ENCODE data around the gene GK2.

GK2 gene

DNA sequence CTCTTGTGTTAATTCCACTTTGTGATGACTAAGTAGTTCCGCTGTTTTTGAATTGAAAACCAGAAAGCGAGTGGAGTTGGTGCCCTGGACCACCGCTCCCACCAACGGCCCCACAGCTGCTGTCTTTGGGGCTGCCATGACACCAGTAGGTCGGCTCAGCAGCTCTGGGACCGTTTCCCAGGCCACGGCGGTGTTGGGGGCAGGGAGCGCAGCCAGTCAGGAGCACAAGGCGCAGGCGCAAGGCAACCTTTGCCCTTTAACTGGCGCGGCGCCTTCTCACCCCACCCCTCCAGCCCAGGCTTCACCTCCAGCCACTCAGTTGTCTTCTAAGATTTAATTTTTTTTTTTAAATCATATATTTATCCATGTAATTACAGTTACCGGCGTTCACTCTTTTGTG, at the start of gene GK2:
Gene GK2 (minus strand): TSS at position 166 of the 400 bp plus-strand sequence. CDS start 28 bp downstream, at position 138.
- no peak for DNase-seq (ENCODE audit: low read depth in 2 of 2)

DNA sequence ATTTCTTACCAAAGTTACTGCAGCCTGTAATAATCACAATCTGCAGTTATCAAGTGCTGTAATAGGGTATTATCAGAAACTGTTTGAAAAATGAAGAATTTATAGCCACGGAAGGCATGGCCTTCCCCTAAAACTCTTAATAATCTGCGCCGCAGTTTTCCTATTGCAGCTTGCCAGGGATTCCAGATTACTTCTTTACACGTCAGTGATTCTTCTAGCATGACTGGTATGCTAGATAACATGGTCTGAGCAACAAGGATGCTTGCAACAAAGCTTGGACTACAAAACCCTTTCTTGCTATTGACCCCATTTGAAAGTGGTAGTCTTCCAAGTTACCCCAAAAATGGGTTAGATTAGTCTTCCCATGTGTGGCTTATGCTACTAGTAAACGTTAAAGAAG, 47.2 kb upstream of the GK2 start:
- no peak for DNase-seq (ENCODE audit: low read depth in 2 of 2)

DNA sequence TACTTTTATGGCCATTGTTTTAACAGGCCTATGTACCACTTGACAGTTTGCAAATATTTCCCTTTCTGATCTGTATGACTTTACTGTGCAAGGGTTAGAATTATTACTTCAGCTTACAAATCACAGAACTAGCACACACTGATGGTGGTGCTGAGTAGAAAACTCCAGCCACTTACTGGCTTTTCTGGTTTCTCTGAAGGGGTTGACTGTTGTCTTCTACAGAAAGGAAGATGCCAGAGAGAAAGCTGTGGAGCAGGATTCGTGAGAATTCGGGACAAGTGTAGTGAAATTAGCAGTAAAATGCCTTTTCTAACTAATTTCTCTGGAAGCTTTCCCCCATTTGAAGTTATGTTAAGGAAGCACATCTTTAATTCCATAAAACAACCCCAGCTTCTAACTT, 46.6 kb upstream of the GK2 start:
- no peak for DNase-seq (ENCODE audit: low read depth in 2 of 2)

DNA sequence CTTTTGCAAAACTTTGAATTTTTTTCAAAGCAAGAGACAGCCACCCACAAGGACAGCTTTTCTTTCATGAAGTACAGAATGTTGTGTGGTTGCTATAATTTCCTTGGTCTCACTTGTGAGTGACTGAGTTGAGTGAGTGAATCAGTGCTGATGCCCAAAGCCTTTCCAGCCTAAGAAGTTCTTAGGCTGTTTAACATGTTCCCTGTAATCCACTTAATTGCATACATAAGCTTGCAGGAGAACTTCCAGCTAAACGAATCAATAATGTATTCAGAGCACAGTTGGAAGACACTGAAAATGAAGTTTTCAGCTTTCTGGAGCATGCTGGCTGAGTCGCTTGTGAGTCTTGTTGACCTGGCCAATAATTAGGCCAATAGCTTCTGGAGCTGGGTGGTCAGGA, 42.0 kb upstream of the GK2 start:
- DNase-seq (ENCODE audit: low read depth in 2 of 2) = no peak

DNA sequence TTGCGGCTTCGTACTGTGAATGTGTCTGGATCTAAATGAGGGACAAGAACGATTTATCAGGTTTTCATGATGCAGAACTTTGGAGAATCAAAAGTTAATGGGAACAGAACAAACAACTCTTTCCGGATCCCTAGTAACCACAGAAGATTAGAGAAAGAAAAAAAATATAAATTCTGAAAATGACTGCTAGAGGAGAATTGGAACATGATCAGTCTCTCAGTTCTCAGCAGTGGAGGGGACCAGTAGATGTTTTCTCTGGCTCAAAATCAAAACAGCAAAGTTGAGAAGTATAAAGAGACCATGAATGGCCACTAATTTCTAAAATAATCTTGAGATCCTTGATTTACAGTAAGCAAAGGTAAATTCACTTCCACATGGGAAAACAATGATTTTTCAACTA, 38.1 kb upstream of the GK2 start:
- no peak for DNase-seq (ENCODE audit: low read depth in 2 of 2)

DNA sequence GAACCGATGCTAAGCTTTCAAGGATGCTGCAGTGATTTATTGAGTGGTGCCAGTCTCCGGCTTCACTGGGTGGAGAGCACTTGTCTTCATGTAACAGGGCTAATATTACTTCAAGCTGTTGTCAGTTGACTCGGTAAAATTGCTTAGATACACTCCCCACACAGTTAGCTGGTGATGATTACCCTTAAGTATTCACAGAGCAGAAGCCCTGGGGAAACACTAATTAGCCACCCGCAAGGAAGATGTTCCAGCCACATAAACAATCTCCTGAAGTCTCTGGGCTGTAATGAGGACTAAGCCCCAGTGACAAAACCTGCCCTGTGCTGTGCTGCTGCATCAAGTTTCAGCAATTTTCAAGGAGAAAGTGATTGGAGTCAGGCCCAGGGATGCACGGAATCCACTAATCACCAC, 37.3 kb upstream of the GK2 start:
- DNase-seq (ENCODE audit: low read depth in 2 of 2) = no peak

DNA sequence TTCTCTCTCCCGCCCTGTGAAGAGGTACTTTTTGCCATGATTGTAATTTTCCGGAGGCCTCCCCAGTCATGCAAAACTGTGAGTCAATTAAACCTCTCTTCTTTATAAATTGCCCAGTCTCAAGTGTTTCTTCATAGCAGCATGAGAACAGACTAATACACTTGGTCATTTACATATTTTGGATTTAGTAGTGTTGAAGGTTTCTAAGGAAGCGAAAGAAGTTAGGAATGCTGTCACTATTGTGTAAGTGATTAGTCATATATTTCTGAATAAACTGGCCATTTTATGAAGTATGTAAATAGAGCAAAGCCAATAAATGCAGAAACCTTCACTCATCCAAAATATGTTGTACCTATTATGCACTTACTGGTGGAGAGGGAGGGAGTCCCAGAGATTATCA, 34.4 kb upstream of the GK2 start:
- DNase-seq (ENCODE audit: low read depth in 2 of 2) = no peak

DNA sequence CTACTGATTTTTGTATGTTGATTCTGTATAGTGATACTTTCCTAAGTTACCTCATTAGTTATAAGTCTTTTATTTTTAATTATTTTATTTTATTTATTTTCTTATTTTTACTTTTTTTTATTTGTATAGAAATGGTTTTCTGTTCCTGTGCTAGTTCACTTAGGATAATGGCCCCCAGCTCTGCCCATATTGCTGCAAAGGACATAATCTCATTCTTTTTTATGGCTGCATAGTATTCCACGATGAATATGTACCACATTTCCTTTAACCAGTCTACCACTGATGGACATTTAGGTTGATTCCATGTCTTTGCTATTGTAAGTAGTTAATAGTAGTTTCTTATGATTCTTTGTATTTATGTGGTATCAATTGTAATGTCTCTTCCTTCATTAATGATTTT, 31.5 kb upstream of the GK2 start:
- DNase-seq (ENCODE audit: low read depth in 2 of 2) = no peak

DNA sequence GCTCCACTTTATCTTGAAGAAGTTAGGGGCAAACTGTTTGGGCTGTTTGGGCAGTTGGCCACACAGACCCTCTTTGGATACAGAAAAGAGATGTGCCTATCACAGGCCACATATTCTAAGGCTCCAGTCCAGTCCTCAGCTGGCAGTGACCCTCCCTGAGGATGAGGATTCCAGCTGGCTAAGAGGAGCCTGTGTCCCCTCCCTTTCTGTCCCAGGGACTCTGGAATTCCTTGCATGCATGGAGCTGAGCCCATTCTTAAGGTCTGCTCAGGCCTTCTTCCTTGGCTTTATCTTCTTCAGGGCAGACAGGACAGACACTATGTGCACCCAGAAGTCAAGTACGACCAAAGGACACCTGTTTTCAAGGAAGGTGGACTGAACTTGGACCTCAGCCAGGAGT, 23.8 kb upstream of the GK2 start:
- no peak for DNase-seq (ENCODE audit: low read depth in 2 of 2)

DNA sequence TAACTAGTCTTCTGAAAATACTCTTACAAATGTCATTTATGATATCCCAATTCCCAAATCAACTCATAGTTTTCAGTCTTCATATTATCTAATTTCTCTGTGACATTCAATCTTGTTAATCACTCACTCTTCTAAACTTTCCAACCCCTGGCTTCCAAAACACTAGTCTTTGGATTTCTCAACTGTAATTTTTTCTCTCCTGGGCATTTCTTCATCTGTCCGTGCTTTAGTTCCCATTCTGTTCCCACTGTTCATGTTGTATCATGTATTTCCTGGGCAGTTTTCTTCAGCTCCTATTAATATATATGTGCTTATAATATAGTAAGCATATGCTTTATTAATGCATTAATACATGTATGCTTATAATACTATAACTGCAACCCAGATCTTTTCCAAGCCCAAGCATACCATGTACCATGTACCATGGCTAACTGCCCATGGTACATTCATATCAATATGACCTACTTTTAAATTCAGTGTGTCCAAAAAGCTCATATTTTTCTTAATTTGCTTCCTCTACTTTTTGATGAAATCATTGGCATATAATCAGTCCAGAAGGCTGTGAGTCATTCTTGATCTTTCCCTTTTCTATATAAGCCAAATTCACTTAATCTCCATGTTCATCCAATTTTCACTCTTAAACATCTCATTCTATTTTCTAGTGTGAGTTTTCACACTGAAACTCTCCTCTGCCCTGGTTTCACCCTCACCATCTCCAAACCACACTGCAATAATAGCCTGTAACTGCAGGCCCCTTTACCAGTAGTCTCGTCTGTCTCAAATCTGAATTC, 21.3 kb upstream of the GK2 start:
- no peak for DNase-seq (ENCODE audit: low read depth in 2 of 2)

DNA sequence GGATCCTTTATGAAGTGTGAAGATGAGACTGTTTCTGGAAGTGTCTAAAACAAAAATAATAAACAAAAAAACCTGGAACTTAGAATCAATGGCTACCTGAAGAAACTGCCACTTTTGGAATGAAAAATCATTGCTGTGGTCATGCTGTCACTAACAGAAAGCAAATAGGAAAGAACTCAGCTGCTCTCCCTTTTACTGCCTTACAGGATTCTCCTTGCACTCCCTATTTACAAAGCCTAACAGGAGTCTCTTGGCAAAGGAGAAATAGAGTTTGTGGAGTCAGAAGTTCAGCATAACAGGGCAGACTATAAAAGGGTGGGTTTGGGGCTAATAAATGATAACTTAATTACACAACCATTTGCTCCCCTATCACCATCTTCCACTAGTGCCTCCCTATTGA, 19.0 kb upstream of the GK2 start:
- no peak for DNase-seq (ENCODE audit: low read depth in 2 of 2)

DNA sequence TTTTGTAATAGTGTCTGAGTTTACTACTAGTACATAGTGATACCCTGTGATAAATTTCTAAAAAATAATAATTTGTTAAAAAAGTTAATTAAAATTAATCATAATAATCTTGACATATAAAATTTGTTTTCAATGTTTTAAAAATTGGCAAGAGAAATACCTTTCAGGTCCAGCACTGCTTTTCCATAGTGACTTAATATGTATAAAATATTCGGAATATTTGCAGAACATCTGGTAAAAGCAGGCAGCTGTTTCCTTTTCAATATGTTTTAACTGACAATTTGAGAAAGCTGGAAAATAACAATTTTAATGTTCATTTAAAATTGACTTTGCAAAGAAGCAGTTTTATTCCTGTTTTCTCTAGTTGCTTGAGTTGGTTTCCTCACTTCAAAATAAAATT, 17.6 kb upstream of the GK2 start:
- DNase-seq (ENCODE audit: low read depth in 2 of 2) = no peak

DNA sequence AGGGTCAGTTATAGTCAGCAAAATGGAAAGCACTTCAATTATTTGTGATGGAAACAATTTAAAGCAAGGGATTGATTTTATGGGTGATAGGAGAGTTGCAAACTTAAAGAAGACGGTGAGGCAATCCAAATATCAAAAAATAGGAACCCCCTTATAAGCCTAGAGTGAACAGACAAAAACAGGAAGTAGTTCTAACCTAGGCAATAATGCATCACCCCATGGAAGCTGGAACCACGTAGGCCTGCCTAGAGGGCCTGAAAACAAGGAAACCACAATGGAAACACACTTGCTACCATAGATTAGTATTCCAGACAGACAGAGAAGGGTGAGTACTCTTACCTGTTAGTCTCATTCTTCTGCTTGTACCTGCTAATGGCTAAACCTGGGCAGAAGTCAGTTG, 13.5 kb upstream of the GK2 start:
- no peak for DNase-seq (ENCODE audit: low read depth in 2 of 2)

DNA sequence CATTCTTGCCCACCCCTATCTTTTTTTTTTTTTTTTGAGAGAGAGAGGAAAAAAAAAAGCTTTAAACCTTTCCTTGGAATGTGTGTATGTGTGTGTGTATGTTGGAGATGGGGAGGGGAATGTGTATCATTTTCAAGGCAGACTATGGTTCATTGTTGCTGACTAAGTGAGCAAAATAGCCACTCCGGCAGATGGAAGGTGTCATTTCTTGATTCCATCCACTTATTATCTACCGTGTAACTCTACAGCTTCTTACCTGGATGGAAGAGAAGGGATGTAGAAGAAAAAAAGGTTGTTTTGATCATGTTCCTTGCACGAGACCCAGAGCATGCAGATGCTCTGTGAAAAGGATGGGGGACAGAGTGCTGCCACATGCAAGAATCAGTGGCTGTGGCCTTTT, 5.9 kb upstream of the GK2 start:
- DNase-seq (ENCODE audit: low read depth in 2 of 2) = no peak

DNA sequence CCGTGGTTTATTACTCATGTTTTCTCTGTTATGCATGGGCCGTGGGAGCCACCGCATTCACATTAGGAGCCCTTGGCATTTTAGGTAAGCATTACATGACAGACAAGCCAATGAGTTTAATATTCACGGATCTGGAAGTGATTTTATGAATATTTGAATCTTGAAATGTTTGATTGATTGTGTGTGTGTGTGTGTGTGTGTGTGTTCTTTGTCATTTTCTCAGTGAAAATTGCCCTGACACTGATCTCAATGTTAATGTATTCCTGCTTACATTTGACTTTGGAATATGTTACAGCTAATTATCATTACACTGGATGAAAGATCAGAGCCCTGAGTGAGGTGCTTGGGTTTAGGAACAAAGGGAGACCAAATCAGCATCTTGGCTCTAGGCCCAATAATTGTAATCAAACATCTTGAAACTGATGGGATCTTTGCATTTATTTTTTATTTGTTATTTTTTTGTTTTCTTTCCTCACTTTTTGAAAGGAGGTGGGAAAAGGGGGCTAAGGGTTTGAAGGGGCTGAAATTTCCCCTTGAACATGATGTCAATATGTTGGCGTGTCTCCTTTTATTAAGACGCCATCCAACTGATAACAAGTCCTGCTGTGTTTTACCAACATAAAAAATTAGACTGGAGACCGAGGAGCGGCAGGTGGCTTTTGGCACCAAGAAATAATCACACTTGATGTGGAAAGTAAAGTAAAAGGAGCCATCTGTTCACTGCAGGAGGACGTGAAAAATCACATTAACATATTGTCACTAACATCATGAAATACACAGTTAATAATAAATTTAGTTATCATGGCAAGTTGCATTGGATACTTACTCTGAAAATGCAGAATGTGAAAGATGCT, 5.2 kb upstream of the GK2 start:
- DNase-seq (ENCODE audit: low read depth in 2 of 2) = no peak

DNA sequence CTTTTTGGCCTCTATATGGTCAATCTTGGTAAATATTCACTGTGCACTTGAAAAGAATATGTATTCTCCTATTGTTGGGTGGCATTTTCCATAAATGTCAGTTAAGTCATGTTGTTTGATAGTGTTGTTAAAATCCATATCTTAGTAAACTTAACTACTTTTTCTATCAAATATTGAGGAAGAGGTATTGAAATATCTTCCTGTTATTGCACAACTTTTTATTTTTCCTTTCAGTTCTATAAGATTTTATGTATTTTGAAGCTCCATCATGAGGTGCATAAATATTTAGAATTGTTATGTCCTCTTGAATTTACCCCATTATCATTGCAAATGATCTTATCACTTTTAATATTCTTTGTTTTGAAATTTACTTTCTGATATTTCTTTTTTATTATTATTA, 3.4 kb downstream of the GK2 start:
- DNase-seq (ENCODE audit: low read depth in 2 of 2) = no peak

DNA sequence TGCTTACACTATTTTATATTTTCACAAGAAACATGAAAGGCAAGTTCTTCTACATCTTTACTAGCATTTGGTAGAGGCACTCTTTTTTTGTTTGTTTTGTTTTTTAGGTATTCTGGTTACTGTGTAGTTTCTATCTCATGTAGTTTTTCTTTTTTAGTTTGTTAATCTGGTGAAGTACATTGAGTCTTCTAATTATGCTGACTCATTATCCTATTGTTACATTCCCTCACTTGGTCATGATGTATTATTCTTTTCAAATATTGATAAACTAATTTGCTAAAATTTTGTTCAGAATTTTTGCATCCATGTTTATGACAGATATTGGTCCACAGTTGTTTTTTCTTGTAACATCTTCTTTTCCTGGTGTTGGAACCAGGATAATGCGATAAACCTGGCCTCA, 4.7 kb downstream of the GK2 start:
- DNase-seq (ENCODE audit: low read depth in 2 of 2) = no peak

DNA sequence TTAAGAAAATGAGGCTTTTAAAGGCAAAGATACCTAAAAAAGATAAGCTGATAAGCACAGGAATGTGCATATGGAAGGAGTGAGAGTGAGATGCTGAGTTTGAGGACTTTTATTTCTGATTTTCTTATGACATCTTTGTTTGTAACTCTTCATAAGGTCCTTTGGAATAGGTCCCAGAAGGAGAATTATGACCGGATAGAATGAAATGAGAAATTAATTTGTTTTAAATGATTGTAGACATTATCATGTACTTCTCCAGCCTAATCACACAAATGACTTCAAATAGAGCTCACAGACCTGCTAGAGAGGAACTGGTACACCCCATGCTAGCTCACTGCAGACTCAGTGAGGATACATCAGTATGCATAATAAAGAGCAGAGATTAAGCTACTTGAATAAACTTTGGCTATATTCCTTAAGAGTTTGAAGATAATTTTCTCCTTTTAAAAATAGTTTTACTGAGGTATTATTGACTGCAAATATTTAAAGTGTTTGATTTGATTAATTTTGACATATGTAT, 5.6 kb downstream of the GK2 start:
- no peak for DNase-seq (ENCODE audit: low read depth in 2 of 2)

DNA sequence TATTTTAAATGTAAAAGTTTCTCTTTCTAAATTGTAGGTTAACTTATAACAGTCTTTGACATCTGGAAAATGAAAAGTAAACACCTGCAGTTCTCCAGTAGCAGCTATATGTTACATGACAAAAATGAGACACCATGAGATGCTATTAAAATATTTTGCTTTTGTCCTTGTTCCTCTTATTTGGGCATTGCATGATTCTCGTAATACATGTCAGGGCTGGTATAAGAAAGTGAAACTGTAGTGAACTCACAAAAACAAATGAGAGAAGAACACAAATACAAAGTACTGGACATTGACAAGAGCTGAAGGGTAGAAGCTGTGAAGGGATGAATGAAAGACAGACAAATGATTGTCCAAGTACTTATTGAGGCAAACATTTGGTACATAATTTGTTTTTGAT, 9.0 kb downstream of the GK2 start:
- DNase-seq (ENCODE audit: low read depth in 2 of 2) = no peak

DNA sequence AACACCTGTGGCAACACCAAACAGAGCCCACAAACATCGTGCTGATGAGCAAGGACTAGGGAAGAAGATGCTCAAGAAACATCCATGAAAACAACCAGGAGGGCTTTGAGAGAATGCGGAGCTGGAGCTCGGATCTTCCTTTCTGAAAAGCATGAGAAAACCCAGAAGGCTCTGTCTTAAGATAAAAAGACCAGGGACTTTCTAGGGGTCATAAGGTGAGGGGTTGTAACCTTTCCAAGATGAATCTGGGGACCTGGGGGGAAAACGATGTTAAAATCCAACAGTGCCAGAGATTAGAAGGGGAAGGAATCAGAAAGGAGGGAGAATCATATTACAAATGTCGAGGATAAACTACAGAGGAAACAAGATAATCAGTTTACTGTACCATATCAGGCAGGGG, 10.1 kb downstream of the GK2 start:
- DNase-seq (ENCODE audit: low read depth in 2 of 2) = no peak

DNA sequence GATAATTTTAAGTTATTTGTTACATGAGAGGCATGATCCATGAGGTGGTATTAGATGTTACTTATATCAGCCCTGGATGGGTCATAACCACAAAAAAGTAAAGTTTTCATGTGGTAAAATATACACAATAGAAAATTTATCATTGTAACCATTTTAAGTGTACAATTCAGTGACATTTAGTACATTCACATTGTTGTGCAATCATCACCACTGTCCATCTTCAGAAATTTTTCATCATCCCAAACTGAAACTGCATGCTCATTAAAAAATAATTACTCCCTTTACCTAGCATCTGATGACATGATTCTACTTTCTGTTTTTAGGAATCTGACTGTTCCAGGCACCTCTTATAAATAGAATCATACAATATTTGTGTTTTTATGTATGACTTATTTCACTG, 11.2 kb downstream of the GK2 start:
- DNase-seq (ENCODE audit: low read depth in 2 of 2) = no peak

DNA sequence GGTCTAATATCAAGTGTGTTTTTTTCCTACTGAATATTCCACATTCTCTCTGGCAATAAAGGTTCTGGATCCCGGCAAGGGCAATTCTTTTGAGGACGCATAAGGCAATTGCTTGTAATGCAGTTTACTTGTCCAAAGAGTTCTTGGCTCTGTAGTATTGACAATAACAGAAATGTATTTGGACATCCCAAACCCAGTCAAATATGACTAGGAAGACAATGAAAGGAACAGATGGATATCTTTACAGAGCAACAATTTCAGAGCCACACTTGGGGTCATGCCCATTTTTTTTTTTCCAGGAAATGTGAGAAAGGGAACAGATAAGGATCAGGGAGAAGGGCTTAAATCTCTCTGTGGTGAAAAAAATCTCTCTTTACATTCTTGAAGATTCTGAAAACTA, 12.2 kb downstream of the GK2 start:
- no peak for DNase-seq (ENCODE audit: low read depth in 2 of 2)

DNA sequence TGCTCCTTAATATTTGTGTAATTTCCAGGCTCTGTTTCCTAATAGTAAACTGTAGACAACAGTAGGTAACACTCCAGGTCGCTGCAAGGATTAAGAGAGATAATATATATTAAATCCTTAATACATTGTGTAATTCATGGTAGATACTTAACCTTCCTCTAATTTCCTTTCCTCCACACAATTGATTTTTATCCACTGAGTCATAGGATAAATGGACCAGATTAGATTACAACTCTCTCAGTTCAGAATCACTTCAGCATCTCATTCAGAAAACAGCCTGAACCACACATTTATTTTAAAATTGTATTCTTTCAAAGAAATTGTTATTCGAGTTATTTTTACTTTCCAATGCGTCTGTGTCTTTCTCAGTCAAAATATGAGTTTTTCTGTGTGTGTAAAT, 17.1 kb downstream of the GK2 start:
- DNase-seq (ENCODE audit: low read depth in 2 of 2) = no peak

All from stimulated activated CD8-positive, alpha-beta memory T cell treated with anti-CD3 and anti-CD28 coated beads, Interleukin-7, amount 100 ng/mL, for 1 hour (primary cell).